GM19193 (cell line): ENCODE data around the gene ZNF516.

Experiments used
- POLR2A ChIP-seq: IDR thresholded peaks from 4 replicates; pipeline ENCODE4 v1.6.1; 2011; ENCODE audit not compliant: insufficient read depth, insufficient read length; ENCODE audit errors: extremely low read depth

ZNF516 gene

DNA sequence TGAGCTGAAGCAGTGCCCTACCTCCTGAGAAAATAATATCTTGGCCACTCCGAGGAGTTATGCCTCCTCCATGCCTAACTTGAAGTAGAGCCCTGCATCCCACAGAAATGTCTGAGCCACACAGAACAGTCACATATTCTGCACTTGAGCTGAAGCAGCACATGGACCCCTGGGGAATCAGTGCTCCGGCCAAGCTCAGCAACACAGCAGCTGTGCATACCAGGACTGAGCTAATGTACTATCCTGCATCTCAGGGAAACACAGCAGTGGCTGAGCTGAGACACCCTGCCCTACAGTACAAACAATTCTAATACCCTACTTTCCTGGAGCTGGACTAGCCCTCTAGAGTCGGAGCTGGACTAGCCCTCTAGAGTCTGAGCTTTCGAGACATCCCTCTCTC lies 166.9 kb downstream of the ZNF516 start:
- no peak for TF ChIP-seq POLR2A

DNA sequence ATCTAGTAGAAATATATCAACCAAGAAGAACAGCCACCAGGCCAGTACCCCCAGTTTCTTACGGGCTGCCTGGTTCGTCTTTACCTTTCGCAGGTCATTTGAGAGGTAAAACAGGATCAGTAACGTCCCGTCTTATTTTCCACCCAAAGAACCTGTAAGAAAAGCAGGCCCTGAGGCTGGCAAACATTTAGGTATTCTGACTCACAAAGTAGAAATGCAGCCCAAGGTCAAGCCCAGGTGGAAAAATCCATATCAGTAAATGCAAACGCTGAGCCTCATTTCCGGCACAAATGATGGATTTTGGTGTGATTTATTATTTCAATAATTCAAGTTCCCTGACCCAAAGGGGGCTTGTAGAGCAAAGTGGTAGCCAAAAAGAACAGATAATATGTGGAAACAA lies 171.2 kb downstream of the ZNF516 start:
- TF ChIP-seq POLR2A = no peak

DNA sequence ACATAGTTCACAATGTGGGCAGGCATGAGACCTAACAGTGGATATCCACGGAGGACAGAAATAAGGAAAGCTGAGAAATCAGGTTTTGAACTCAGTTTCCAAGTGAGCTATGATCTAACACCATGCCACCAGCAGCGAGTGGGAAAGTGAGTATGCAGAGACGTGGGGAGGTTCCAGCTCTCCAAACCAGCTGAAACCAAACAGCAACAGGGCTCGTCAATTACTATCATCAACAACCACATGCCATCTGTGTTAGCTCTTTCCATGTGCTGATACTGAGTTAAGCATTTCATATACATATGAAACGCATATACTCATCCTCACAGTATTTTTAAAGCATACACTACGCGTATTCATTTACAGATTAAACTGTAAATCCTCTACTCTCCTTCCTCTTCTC lies 172.4 kb downstream of the ZNF516 start:
- no peak for TF ChIP-seq POLR2A

DNA sequence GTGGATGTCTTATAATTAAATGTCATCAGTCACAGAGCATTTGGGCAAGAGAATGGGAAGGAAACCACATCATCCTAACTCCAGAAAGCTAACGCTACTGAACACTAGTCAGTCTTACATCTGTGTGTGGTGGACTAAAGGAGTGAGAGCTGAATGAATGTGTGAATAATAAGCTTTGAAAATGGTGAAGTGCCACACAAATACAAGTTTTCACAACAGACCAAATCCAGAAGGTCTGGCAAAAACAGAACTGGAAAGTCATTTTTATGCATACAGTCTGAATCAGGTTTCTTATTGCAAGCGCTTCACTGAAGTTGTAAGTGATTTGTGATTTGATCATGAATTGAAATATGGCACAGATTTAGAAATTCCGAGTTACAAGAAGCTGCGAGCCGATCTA lies 175.7 kb downstream of the ZNF516 start:
- TF ChIP-seq POLR2A = no peak

DNA sequence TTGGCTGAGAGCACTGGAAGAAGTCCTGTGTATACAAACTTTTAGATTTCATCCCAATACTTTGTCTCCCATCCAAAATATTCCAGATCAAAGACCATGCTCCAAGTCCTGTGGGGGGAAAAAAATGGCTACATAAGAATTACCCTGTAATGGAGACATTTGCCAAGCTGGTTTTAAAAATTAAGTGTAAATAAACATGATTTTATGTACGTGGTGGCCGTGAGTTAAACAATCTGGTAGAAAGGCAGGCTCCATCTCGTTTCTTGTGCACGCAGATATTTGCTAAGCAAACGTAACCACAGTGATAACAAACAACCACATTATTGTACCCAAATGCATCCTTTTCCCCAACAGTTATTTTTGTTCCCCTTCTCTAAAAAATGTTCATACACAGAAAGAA lies 176.4 kb downstream of the ZNF516 start:
- no peak for TF ChIP-seq POLR2A

DNA sequence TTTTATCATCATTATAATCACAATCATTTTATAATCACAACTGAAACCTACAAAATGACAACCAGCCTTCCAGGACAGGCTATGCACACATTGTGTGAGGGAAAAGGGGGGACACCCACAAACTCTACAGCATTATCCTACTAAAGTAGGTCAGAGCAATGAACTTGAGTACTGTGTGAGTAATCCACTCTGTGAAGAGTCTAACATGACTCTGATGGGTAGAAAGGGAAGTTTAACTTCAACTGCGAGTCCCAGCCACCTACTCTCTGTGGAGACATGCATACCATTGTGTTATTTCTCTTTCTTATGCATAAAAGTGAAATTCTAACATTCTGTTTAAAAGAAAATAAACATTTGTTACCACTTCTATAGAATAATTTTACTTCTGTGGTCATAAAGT lies 177.9 kb downstream of the ZNF516 start:
- TF ChIP-seq POLR2A = no peak

DNA sequence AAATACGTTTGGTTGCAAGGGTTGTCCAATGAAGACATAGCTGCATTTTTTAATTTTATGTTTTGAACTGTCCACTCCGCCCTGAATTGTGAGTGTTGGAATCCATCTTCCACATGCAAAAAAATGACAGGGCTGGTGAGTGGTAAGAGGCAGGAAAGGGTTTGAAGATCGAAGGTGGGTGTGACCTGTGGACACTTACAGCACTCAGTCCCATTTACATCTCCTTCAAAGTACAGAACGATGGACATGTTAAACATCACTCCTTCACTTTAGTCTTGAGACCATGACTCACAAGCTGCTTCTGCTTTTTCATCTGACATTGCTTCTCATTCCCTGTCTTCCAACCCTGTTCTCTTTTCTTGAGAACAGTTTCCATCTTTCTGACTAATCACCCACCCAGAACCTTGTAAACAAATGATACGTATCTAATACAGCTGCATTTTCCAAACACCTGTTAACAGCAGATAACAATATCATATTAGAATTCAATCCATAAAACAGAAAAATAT lies 179.3 kb downstream of the ZNF516 start:
- no peak for TF ChIP-seq POLR2A

DNA sequence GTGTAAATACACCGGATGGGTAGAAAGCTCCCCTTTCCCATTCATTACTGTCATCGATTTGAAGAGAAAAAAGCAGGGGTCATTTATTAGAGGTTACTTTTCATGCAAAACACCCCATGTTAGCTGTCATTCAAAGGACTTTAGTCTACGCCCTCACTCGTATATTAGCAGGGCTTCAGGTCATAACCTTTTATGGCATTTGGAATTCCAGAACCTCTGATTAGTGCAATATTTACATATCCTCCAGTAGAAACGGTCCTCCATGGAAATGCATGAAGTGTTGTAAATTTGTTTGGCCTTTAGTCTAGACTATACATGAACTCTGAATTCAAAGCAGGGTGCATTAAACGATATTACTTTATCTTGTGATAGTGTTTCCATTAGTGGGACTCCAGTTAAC lies 180.5 kb downstream of the ZNF516 start:
- TF ChIP-seq POLR2A = no peak

DNA sequence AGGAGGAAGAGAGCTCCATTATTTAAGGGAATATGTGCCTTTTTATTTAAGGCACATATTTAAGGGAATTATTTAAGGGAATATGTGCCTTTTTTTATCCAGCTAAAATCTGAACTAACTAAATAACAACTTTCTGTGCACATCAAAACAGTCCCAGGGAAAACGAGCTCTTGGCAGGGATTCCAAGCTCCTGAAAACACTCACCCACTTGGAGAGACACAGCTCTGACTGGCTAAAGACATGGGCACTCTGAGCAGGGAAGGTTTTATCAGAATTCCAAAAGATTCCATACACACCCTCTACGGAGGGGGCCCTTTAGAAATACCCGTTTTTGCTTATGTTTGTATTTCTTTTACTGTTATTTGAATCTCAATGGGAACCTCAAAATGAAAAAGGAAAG lies 181.0 kb downstream of the ZNF516 start:
- no peak for TF ChIP-seq POLR2A
